Thyroid gland (tissue), 4 donors: ENCODE data around the gene C19orf53. TPM values are rescaled to one million over a fixed set of nuclear protein-coding genes. Genes with fewer than 3 reads are reported as not detected.

ENCODE experiments used
- DNase-seq, 2 donors: peaks; one replicate each; pipeline ENCODE4 v3.0.0-alpha.2; 2019
- H3K27ac ChIP-seq, 3 donors: fragments of 200-600 bp; sonication (generic); 1 replicate in 2 of 3; 2 replicates in 1 of 3; pipeline ENCODE4 v1.5.1; 2016 to 2019; ENCODE audit warnings: mild to moderate bottlenecking in 1 of 3, moderate library complexity in 1 of 3
- H3K27me3 ChIP-seq: fragments of 200-600 bp; sonication (generic); one replicate; pipeline ENCODE4 v1.5.1; 2019
- H3K36me3 ChIP-seq, 2 donors: fragments of 200-600 bp; sonication (generic); one replicate each; pipeline ENCODE4 v1.5.1; 2016 to 2019
- H3K4me1 ChIP-seq, 2 donors: fragments of 200-600 bp; sonication (generic); one replicate each; pipeline ENCODE4 v1.5.1; 2017 to 2019
- H3K4me3 ChIP-seq, 3 donors: fragments of 200-600 bp; sonication (generic); replicated peaks in 1 of 3; 1 replicate in 2 of 3; 2 replicates in 1 of 3; pipeline ENCODE4 v1.5.1; 2016; ENCODE audit warnings: mild to moderate bottlenecking in 1 of 3
- H3K9me3 ChIP-seq: fragments of 200-600 bp; sonication (generic); one replicate; pipeline ENCODE4 v1.5.1; 2017
- CTCF ChIP-seq, 6 experiments: fragments of 200-600 bp in 3 of 6; fragments of 450-650 bp in 3 of 6; sonication (generic) in 3 of 6; IDR thresholded peaks; one replicate each; pipeline ENCODE4 v1.5.1; 2016 to 2019; ENCODE audit warnings: antibody characterized with exemption in 6 of 6, mild to moderate bottlenecking in 2 of 6, inconsistent platforms in 1 of 6, moderate library complexity in 1 of 6
- POLR2A ChIP-seq, 2 donors: fragments of 450-650 bp; IDR thresholded peaks; one replicate each; pipeline ENCODE4 v1.6.1; 2017; ENCODE audit warnings: antibody characterized with exemption in 2 of 2, mild to moderate bottlenecking in 2 of 2, moderate library complexity in 1 of 2
- WGBS, 2 donors: methylation state at CpG; one replicate each; pipeline ENCODE4 v1.1.5; 2017; 5-methylcytosine and 5-hydroxymethylcytosine counted together
- intact Hi-C: fragments of 100-400 bp; cut with DNase I; formaldehyde crosslinking; loops from one replicate; pipeline ENCODE4 v1.15.1; 2023
- total RNA-seq, 4 donors: library from RNA; depleted of rRNA; stranded (reverse); fragments of >200 nt; gene quantifications; one replicate each; pipeline ENCODE4 v1.2.3, GENCODE V29; 2016

The C19orf53 gene
- total RNA-seq, 4 donors from 2014 or later: 50.2 to 191 (median 139) TPM

- Histone ChIP-seq H3K4me1 (peaks cover 20 to 21% of the 10 kb centered on the region in 2 donors), H3K27me3 (no peaks in the 10 kb centered on the region), H3K4me3 (no peak overlapping the region), H3K36me3 (peaks cover 2 to 4% of the 10 kb centered on the region in 2 donors), H3K9me3 (no peaks in the 10 kb centered on the region), H3K27ac (no peak overlapping the region)
- no peak for DNase-seq
- TF ChIP-seq POLR2A (IDR thresholded peaks at IDR 0.05) (no peak), CTCF (IDR thresholded peaks at IDR 0.05) (no peak)
- intact Hi-C loops: loop anchor here (5.0 kb wide), 1 partner anchor 43 kb away; no protein-coding TSS in a partner anchor
- WGBS, 2 donors: 91 to 95% methylated on average over 22 of the region's 22 CpGs
Observed at GRCh38 chr19:13799669-13800068, 25.4 kb downstream of the C19orf53 start.

- no peak overlapping the region for H3K4me3 ChIP-seq
- intact Hi-C loops: no loop called here
- no peak for DNase-seq
- TF ChIP-seq CTCF (IDR thresholded peaks at IDR 0.05) (no peak), POLR2A (IDR thresholded peaks at IDR 0.05) (no peak)
- no peaks in the 10 kb centered on the region for H3K27me3 ChIP-seq
- H3K36me3 ChIP-seq: peaks cover 8 to 16% of the 10 kb centered on the region in 2 donors
- 88 to 90% methylated on average over 8 of the region's 9 CpGs for WGBS, 2 donors
- H3K27ac ChIP-seq: no peak overlapping the region
- H3K4me1 ChIP-seq: no peaks in the 10 kb centered on the region
- no peaks in the 10 kb centered on the region for H3K9me3 ChIP-seq
Observed at GRCh38 chr19:13803038-13803437, 28.8 kb downstream of the C19orf53 start.

GRCh38 chr19:13804830-13805683 lies 30.8 kb downstream of the C19orf53 start:
- TF ChIP-seq CTCF (IDR thresholded peaks at IDR 0.05): peak in 2 of 6 experiments; percentile 8 to 19
- no peak for TF ChIP-seq POLR2A (IDR thresholded peaks at IDR 0.05)
- no peaks in the 10 kb centered on the region for H3K4me1 ChIP-seq
- H3K36me3 ChIP-seq: peaks cover 17 to 26% of the 10 kb centered on the region in 2 donors
- 86 to 92% methylated on average over 17 to 25 of the region's 35 CpGs for WGBS, 2 donors
- peak in 1 of 2 donors; percentile 23 for DNase-seq
- H3K4me3 ChIP-seq: no peak overlapping the region
- no peaks in the 10 kb centered on the region for H3K27me3 ChIP-seq
- intact Hi-C loops: no loop called here
- no peaks in the 10 kb centered on the region for H3K9me3 ChIP-seq
- H3K27ac ChIP-seq: no peak overlapping the region

GRCh38 chr19:13806728-13807127 lies 32.5 kb downstream of the C19orf53 start:
- 96% methylated on average over 3 of the region's 3 CpGs for WGBS, 2 donors
- Histone ChIP-seq H3K27ac (no peak overlapping the region), H3K36me3 (peaks cover 21 to 26% of the 10 kb centered on the region in 2 donors), H3K4me3 (no peak overlapping the region), H3K9me3 (no peaks in the 10 kb centered on the region), H3K4me1 (no peaks in the 10 kb centered on the region), H3K27me3 (no peaks in the 10 kb centered on the region)
- TF ChIP-seq CTCF (IDR thresholded peaks at IDR 0.05) (no peak), POLR2A (IDR thresholded peaks at IDR 0.05) (no peak)
- intact Hi-C loops: no loop called here
- DNase-seq: no peak

- Histone ChIP-seq H3K4me1 (no peaks in the 10 kb centered on the region), H3K9me3 (no peaks in the 10 kb centered on the region), H3K27me3 (no peaks in the 10 kb centered on the region), H3K36me3 (peaks cover 21 to 26% of the 10 kb centered on the region in 2 donors), H3K4me3 (no peak overlapping the region), H3K27ac (no peak overlapping the region)
- TF ChIP-seq POLR2A (IDR thresholded peaks at IDR 0.05) (no peak), CTCF (IDR thresholded peaks at IDR 0.05) (no peak)
- WGBS, 2 donors: 95 to 96% methylated on average over 3 of the region's 3 CpGs
- intact Hi-C loops: no loop called here
- no peak for DNase-seq
Observed at GRCh38 chr19:13807421-13808021, 33.3 kb downstream of the C19orf53 start.
